DMS 273 treated with DMSO at 0.1 percent for 48 hours (cell line): ENCODE results near the gene RASGRP1.

Experiments used
- DNase-seq: peaks from one replicate; lab custom pipeline; 2025; lab: John Stamatoyannopoulos, UW

RASGRP1 gene

DNA sequence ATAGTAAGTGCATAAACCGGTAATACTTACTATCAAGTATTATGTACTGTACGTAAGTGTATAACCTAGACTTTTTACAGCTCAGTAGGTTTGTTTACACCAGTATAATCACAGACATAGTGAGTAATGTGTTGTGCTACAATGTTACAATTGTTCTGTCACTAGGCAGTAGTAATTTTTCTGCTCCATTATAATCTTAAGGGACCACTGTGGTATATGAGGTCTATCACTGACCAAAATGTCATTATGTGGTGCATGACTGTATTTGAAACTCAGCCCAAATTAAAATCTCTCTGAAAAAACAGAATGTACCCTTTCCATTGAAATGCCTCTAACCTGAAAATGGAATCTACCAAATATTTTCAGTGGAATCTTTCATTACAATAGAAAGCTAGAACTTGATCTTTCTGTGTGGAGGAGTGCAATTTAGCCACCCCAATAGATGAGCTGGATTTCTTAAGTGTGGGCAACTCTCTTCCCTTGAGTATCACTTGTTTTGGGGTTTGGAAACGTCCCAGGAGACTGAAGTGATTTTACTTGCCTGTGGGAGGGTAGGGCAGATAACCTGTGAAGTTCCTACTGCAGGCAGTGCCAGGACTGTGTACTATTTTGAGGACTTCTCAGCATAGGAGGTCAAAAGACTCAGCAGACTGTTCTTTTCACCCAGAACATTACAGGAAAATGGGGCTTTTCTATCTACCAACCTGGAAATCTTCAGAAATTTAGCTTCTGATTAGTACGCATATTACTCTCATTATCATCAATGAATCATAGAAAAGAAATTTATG is 59.7 kb downstream of the RASGRP1 start:
- no peak for DNase-seq

- DNase-seq, result no peak
Measured at GRCh38 chr15:38503496-38503895, 61.1 kb downstream of the RASGRP1 start.

- DNase-seq, result no peak
Measured at GRCh38 chr15:38499651-38500050, 65.0 kb downstream of the RASGRP1 start.

- DNase-seq, result no peak
Measured at GRCh38 chr15:38496151-38496550, 68.5 kb downstream of the RASGRP1 start.

DNA sequence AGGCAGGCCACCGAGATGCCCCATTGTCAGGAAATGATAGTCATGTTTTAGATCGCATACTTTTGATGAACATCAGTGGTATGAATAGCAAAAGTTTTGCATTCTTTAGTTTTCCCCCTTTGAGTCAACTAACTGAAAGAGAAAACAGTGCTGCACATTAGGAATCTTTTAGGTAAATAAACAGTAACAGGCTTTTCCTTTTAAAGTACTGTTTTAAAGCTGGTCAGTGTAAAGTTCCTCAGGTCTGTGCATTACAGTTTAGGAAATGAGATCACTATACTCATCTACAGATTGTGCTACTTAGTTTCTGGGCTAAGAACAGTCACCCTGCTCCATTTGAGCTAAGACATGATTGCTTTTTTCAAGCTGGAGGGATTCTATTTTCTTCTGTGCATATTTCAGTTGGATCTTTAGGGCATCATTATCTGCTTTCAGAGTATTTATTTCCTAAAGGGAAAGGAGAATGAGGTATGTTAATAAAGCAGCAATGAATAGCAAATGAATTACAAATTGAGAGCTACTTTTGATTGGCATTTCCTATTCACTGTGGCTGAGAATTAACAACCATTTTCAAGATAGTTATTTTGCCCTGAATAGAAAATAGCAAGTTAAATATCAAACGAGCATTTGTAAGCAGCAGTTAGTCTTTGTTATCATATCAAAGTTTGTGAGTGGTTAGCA is 74.2 kb downstream of the RASGRP1 start:
- no peak for DNase-seq

DNA sequence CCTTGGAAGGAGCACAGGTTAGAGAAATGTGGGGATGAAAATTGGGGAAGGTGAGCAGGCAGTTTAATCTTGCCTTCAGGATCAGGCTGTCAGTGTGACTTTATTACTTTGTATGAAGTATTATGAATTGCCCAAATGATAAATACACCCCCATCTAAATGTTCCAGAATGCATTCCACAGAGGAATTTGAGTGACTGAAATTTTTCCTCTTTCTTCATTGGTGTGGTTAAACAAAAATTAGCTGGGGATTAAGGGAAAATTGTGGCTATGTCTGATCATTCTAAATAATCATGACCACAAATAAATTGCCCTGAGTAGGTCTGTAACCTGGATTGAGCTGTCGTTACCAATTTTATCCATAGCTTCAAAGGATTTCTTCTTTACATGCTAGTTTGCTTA is 77.2 kb downstream of the RASGRP1 start:
- no peak for DNase-seq

- no peak for DNase-seq
Measured at GRCh38 chr15:38486936-38487335, 77.7 kb downstream of the RASGRP1 start.

DNA sequence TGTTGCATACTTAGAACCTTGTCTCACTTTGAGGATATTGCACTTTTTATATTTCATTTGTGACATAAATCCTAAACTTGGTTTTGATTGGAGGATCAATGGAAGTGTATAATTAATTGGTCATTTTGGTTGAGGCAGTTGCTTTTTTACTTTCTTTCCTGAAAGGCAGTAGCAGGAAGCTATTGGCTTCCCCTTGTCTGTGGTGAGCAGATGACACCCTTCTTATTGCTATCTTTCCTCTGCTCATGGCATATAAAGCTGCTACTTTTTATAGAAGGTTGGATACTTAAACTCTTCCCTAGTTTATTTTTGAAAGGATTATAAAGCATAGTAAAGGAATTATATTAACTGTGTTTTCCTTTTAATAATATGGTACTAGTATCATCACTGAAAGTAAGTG is 82.0 kb downstream of the RASGRP1 start:
- DNase-seq, result no peak

DNA sequence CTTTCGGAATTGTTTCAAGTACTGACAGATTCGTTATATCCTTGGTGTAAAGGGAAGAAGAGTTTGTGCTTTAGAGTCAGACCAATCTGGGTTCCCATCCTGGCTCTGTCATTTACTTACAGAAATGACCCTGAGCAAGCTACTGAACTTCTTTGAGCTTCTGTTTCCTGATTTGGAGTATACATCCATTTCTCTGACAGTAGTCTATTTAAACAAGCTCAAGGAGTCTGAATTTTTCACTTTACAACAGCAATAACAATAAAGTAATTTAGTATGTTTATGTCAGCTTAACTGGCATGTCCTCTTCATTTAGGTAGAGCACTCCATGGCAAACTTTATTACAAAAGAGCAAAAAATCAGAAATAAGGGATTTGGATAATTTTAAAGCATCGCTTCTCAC is 82.9 kb downstream of the RASGRP1 start:
- DNase-seq, result no peak

GRCh38 chr15:38481113-38481512 is 83.5 kb downstream of the RASGRP1 start:
- DNase-seq, result no peak

- DNase-seq, result no peak
Measured at GRCh38 chr15:38479756-38480155, 84.9 kb downstream of the RASGRP1 start.

- no peak for DNase-seq
Measured at GRCh38 chr15:38479266-38479665, 85.3 kb downstream of the RASGRP1 start.

GRCh38 chr15:38477637-38478036 is 87.0 kb downstream of the RASGRP1 start:
- DNase-seq, result no peak

DNA sequence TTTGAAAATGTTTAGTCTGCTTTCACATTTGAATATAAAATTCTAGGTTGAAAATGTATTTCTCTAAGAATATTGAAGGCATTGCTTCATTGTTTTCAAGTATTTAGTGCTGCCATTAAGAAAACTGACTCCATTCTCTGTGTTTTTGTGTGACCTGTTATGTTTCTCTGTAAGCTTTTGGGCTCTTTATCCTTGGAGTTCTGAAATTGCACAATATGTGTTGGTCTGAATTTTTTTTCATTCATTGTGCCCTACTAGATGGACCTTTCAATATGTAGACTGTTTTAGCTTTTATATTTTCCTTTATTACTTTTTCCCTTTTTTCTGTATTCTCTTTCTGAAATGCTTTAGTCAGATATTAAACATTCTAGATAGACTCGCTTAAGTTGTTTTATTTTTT is 88.5 kb downstream of the RASGRP1 start:
- DNase-seq, result no peak

GRCh38 chr15:38475361-38475760 is 89.3 kb downstream of the RASGRP1 start:
- DNase-seq, result no peak

DNA sequence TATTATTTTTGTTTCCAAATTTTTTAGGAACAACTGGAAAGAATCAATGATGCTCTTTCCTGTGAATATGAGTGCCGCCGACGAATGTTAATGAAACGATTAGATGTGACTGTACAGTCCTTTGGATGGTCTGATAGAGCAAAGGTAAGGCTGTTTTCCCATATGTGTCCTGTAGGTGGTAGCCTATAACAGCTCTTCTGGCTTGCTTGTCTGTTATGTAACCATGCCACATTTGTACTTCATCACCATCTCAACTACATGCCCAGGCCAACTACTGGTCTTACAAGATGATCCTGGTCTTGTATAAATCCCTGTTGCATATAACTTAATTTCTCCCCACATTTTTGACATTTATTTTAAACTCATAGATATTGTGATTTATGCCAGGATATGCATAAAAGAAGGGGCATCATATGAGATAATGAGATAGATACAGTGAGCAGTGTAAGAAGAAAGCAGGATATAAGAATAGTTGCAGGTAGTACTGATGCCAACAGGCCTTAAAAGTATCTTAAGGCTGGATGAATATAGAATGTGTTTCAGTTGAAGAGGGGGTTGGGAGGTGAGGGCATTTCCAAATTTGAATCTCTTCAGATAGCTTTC is 90.4 kb downstream of the RASGRP1 start:
- DNase-seq, result peak; percentile 7

GRCh38 chr15:38471974-38472373 is 92.6 kb downstream of the RASGRP1 start:
- DNase-seq, result no peak

GRCh38 chr15:38470816-38471215 is 93.8 kb downstream of the RASGRP1 start:
- DNase-seq, result no peak

- DNase-seq, result no peak
Measured at GRCh38 chr15:38464675-38465074, 99.9 kb downstream of the RASGRP1 start.

- no peak for DNase-seq
Measured at GRCh38 chr15:38463893-38464292, 100.7 kb downstream of the RASGRP1 start.

DNA sequence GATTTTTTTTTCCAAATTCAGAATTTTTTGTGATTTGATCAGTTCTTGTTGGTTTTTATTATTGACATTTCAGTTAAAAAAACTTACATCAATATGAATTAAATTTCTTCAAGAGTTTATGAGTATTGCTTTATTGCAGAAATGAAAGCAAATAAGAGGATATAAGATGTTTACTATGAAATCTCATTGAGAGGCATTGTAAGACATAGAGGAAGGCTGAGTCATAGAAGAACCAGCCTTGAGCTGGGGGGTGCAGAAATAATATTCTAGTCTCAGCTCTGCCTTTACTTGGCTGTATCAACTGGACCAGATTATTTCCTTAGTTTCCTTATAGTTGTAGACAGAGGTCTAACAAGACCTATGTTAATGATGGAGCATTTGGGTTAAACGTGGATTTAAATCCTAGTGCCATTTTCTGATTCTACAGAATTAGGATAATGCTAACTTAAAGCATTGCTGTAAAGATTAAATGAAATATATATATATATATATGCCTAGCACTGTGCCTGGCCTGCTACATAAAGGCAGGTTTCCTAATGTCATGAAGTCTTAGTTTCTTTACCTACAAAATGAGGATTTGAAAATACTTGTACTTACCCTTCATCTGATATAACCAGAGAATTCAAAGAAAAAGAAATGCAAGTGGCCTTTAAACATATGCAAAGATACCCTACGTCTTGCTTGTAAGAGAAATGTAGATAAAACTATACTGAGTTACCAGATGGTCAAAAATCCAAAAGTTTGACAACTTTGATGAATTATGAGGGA is 103.4 kb downstream of the RASGRP1 start:
- DNase-seq, result no peak

GRCh38 chr15:38460543-38460942 is 104.1 kb downstream of the RASGRP1 start:
- DNase-seq, result no peak

- DNase-seq, result no peak
Measured at GRCh38 chr15:38459480-38459879, 105.1 kb downstream of the RASGRP1 start.
